ENCODE data around the gene CCNC.

CCNC gene

GRCh38 chr6:99588618-99589289, 20.3 kb upstream of the CCNC start:
- Mint-ChIP-seq H3K27me3 (peaks cover 71% of the 10 kb centered on the region), H3K9me3 (no peaks in the 10 kb centered on the region), H3K4me3 (peak overlapping the region; percentile 77), H3K27ac (no peak overlapping the region), H3K4me1 (peaks cover 28% of the 10 kb centered on the region), H3K36me3 (ENCODE audit: low read depth) (no peaks in the 10 kb centered on the region)
- ATAC-seq (peak; percentile 91), DNase-seq (peak; percentile 69)

- Mint-ChIP-seq H3K4me1 (peaks cover 28% of the 10 kb centered on the region), H3K27me3 (peaks cover 72% of the 10 kb centered on the region), H3K9me3 (no peaks in the 10 kb centered on the region), H3K27ac (no peak overlapping the region), H3K4me3 (no peak overlapping the region), H3K36me3 (ENCODE audit: low read depth) (no peaks in the 10 kb centered on the region)
- no peak for DNase-seq
- ATAC-seq, result no peak
Observed at GRCh38 chr6:99587792-99588191, 19.3 kb upstream of the CCNC start.

- Mint-ChIP-seq H3K4me1 (peaks cover 5% of the 10 kb centered on the region), H3K4me3 (no peak overlapping the region), H3K27me3 (peaks cover 39% of the 10 kb centered on the region)
Observed at GRCh38 chr6:99579781-99580180, 11.3 kb upstream of the CCNC start.

GRCh38 chr6:99575544-99576227, 7.2 kb upstream of the CCNC start:
- H3K27ac Mint-ChIP-seq, result no peak overlapping the region
- H3K36me3 Mint-ChIP-seq (ENCODE audit: low read depth), result no peaks in the 10 kb centered on the region
- DNase-seq, result no peak
- H3K4me1 Mint-ChIP-seq, result peaks cover 5% of the 10 kb centered on the region
- H3K27me3 Mint-ChIP-seq, result peaks cover 22% of the 10 kb centered on the region
- no peak overlapping the region for H3K4me3 Mint-ChIP-seq
- H3K9me3 Mint-ChIP-seq, result no peaks in the 10 kb centered on the region
- no peak for ATAC-seq

More at GRCh38 chr6:99579781-99580180, 11.3 kb upstream of the CCNC start:
- Mint-ChIP-seq H3K36me3 (ENCODE audit: low read depth) (no peaks in the 10 kb centered on the region), H3K9me3 (no peaks in the 10 kb centered on the region), H3K27ac (no peak overlapping the region)
- ATAC-seq (no peak), DNase-seq (no peak)

- DNase-seq (no peak), ATAC-seq (no peak)
- no peak overlapping the region for H3K27ac Mint-ChIP-seq
- H3K36me3 Mint-ChIP-seq (ENCODE audit: low read depth), result no peaks in the 10 kb centered on the region
- H3K9me3 Mint-ChIP-seq, result no peaks in the 10 kb centered on the region
- H3K4me3 Mint-ChIP-seq, result no peak overlapping the region
- H3K27me3 Mint-ChIP-seq, result peaks cover 12% of the 10 kb centered on the region
- peaks cover 5% of the 10 kb centered on the region for H3K4me1 Mint-ChIP-seq
Observed at GRCh38 chr6:99573980-99574617, 5.6 kb upstream of the CCNC start.

- Mint-ChIP-seq H3K27me3 (no peaks in the 10 kb centered on the region), H3K9me3 (no peaks in the 10 kb centered on the region), H3K27ac (no peak overlapping the region), H3K4me3 (no peak overlapping the region), H3K4me1 (peaks cover 32% of the 10 kb centered on the region), H3K36me3 (ENCODE audit: low read depth) (peaks cover 21% of the 10 kb centered on the region)
- no peak for DNase-seq
- ATAC-seq, result no peak
Observed at GRCh38 chr6:99563056-99563723, 5.3 kb downstream of the CCNC start.

- Mint-ChIP-seq H3K27me3 (no peaks in the 10 kb centered on the region), H3K4me1 (peaks cover 13% of the 10 kb centered on the region), H3K9me3 (no peaks in the 10 kb centered on the region), H3K36me3 (ENCODE audit: low read depth) (peaks cover 39% of the 10 kb centered on the region), H3K27ac (no peak overlapping the region), H3K4me3 (no peak overlapping the region)
- DNase-seq (no peak), ATAC-seq (no peak)
Observed at GRCh38 chr6:99560668-99561067, 7.8 kb downstream of the CCNC start.

- H3K4me3 Mint-ChIP-seq, result no peak overlapping the region
- H3K27me3 Mint-ChIP-seq, result no peaks in the 10 kb centered on the region
- ATAC-seq (no peak), DNase-seq (no peak)
- H3K9me3 Mint-ChIP-seq, result no peaks in the 10 kb centered on the region
- no peak overlapping the region for H3K27ac Mint-ChIP-seq
- peaks cover 7% of the 10 kb centered on the region for H3K4me1 Mint-ChIP-seq
- H3K36me3 Mint-ChIP-seq (ENCODE audit: low read depth), result peaks cover 50% of the 10 kb centered on the region
Observed at GRCh38 chr6:99559057-99559456, 9.4 kb downstream of the CCNC start.

- Mint-ChIP-seq H3K27me3 (no peaks in the 10 kb centered on the region), H3K4me3 (no peak overlapping the region), H3K36me3 (ENCODE audit: low read depth) (peaks cover 55% of the 10 kb centered on the region), H3K4me1 (no peaks in the 10 kb centered on the region), H3K27ac (no peak overlapping the region), H3K9me3 (no peaks in the 10 kb centered on the region)
- no peak for DNase-seq
- no peak for ATAC-seq
Observed at GRCh38 chr6:99553888-99554287, 14.6 kb downstream of the CCNC start.

- H3K27me3 Mint-ChIP-seq, result no peaks in the 10 kb centered on the region
- DNase-seq (no peak), ATAC-seq (no peak)
- H3K27ac Mint-ChIP-seq, result no peak overlapping the region
- no peaks in the 10 kb centered on the region for H3K4me1 Mint-ChIP-seq
- H3K36me3 Mint-ChIP-seq (ENCODE audit: low read depth), result peaks cover 51% of the 10 kb centered on the region
- H3K4me3 Mint-ChIP-seq, result no peak overlapping the region
- H3K9me3 Mint-ChIP-seq, result no peaks in the 10 kb centered on the region
Observed at GRCh38 chr6:99550046-99550748, 18.3 kb downstream of the CCNC start.

- Mint-ChIP-seq H3K4me1 (no peaks in the 10 kb centered on the region), H3K36me3 (ENCODE audit: low read depth) (peaks cover 50% of the 10 kb centered on the region), H3K27ac (no peak overlapping the region), H3K27me3 (no peaks in the 10 kb centered on the region), H3K4me3 (no peak overlapping the region), H3K9me3 (no peaks in the 10 kb centered on the region)
- DNase-seq, result no peak
- ATAC-seq, result no peak
Observed at GRCh38 chr6:99548706-99549105, 19.8 kb downstream of the CCNC start.

GRCh38 chr6:99547526-99547925, 20.9 kb downstream of the CCNC start:
- ATAC-seq (no peak), DNase-seq (no peak)
- Mint-ChIP-seq H3K27ac (no peak overlapping the region), H3K9me3 (no peaks in the 10 kb centered on the region), H3K4me3 (no peak overlapping the region), H3K4me1 (no peaks in the 10 kb centered on the region), H3K27me3 (no peaks in the 10 kb centered on the region), H3K36me3 (ENCODE audit: low read depth) (peaks cover 44% of the 10 kb centered on the region)

- no peak overlapping the region for H3K4me3 Mint-ChIP-seq
- H3K27ac Mint-ChIP-seq, result no peak overlapping the region
- no peaks in the 10 kb centered on the region for H3K27me3 Mint-ChIP-seq
- DNase-seq, result no peak
- H3K4me1 Mint-ChIP-seq, result no peaks in the 10 kb centered on the region
- H3K9me3 Mint-ChIP-seq, result no peaks in the 10 kb centered on the region
- ATAC-seq, result no peak
- peaks cover 52% of the 10 kb centered on the region for H3K36me3 Mint-ChIP-seq (ENCODE audit: low read depth)
Observed at GRCh38 chr6:99545442-99545841, 23.0 kb downstream of the CCNC start.

- Mint-ChIP-seq H3K4me3 (no peak overlapping the region), H3K27ac (no peak overlapping the region), H3K27me3 (no peaks in the 10 kb centered on the region), H3K9me3 (no peaks in the 10 kb centered on the region), H3K4me1 (no peaks in the 10 kb centered on the region), H3K36me3 (ENCODE audit: low read depth) (peaks cover 44% of the 10 kb centered on the region)
- no peak for DNase-seq
- ATAC-seq, result no peak
Observed at GRCh38 chr6:99543968-99544367, 24.5 kb downstream of the CCNC start.
